ENCODE measurements around the gene GPLD1.

DNA sequence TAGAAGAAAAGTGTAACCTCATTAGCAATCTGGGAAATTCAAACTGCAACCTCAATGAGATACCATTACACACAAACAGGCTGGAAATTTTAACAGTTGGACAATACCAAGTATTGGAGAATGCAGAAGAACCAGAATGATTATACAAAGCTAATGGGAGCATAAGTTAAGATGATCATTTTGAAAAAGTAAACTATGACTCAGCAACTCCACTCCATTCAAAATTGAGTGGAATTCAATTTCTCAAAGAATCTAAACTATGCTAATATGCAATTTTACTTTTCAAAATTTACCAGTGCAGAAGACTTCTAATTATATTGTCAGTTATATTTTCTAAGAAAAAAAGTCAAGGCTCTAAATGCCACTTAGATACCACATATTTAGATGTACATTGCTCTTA lies 17.2 kb downstream of the GPLD1 start:
- TF ChIP-seq, protein P1, sequence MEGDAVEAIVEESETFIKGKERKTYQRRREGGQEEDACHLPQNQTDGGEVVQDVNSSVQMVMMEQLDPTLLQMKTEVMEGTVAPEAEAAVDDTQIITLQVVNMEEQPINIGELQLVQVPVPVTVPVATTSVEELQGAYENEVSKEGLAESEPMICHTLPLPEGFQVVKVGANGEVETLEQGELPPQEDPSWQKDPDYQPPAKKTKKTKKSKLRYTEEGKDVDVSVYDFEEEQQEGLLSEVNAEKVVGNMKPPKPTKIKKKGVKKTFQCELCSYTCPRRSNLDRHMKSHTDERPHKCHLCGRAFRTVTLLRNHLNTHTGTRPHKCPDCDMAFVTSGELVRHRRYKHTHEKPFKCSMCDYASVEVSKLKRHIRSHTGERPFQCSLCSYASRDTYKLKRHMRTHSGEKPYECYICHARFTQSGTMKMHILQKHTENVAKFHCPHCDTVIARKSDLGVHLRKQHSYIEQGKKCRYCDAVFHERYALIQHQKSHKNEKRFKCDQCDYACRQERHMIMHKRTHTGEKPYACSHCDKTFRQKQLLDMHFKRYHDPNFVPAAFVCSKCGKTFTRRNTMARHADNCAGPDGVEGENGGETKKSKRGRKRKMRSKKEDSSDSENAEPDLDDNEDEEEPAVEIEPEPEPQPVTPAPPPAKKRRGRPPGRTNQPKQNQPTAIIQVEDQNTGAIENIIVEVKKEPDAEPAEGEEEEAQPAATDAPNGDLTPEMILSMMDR (IDR thresholded peaks at IDR 0.05) = no peak
- no peak for TF ChIP-seq POLR2AphosphoS5 (IDR thresholded peaks at IDR 0.05; ENCODE audit: insufficient read depth in 1 of 2, low read depth in 1 of 2)

All from vagina (tissue), 2 donors.